Panc1 (cell line): ENCODE measurements around the gene C2CD2L. TPM values are rescaled to one million over a fixed set of nuclear protein-coding genes. Genes with fewer than 3 reads are reported as not detected.

ENCODE experiments used
- ATAC-seq: fragments of 200-7000 bp; cut with Tn5 transposase; 2 replicates; pipeline ENCODE4 v1.9.1; 2020; ENCODE audit warnings: mild to moderate bottlenecking, moderate library complexity
- BruUV-seq: library from RNA; stranded (reverse); fragments of 400-500 nt; replicated peaks from 2 replicates; lab custom pipeline; 2021; lab: Mats Ljungman, UMichigan
- CTCF ChIA-PET: fragments of 300-600 bp; sonication (Branson Sonifier 250); formaldehyde crosslinking; loops from one replicate; lab custom pipeline; 2022; ENCODE audit warnings: antibody characterized with exemption; lab: Charles Lee
- POLR2A ChIA-PET: fragments of 300-600 bp; sonication (Branson Sonifier 250); formaldehyde crosslinking; loops from one replicate; lab custom pipeline; 2022; ENCODE audit warnings: antibody characterized with exemption; lab: Charles Lee
- DNase-seq: peaks from one replicate; pipeline ENCODE4 v3.0.0-alpha.2; 2010; ENCODE audit warnings: low read depth, low spot score
- H3K27ac ChIP-seq: 2 replicates; pipeline ENCODE4 v1.5.1; 2011; ENCODE audit warnings: mild to moderate bottlenecking, low read length, inconsistent platforms
- H3K27me3 ChIP-seq: fragments of 200-500 bp; sonication (Bioruptor generic); 2 replicates; pipeline ENCODE4 v1.6.0; 2014; ENCODE audit warnings: low read length, inconsistent platforms; ENCODE audit not compliant: control insufficient read depth, insufficient read depth
- H3K36me3 ChIP-seq: fragments of 200-500 bp; sonication (Bioruptor generic); 2 replicates; pipeline ENCODE4 v1.5.1; 2014; ENCODE audit warnings: inconsistent platforms, mild to moderate bottlenecking, low read length, moderate library complexity; ENCODE audit not compliant: control insufficient read depth, insufficient read depth
- H3K4me1 ChIP-seq: 2 replicates; pipeline ENCODE4 v1.5.1; 2011; ENCODE audit warnings: inconsistent platforms, mild to moderate bottlenecking, low read length, moderate library complexity; ENCODE audit not compliant: control insufficient read depth, insufficient read depth
- H3K4me3 ChIP-seq, 2 experiments: 2 replicates each; pipeline ENCODE4 v1.5.1; 2011 to 2012; ENCODE audit warnings: low read depth in 2 of 2, low read length in 2 of 2, mild to moderate bottlenecking in 2 of 2, inconsistent platforms in 1 of 2, moderate library complexity in 1 of 2
- H3K9me3 ChIP-seq: fragments of 200-500 bp; sonication (Bioruptor generic); 2 replicates; pipeline ENCODE4 v1.5.1; 2014; ENCODE audit warnings: low read depth, mild to moderate bottlenecking, inconsistent platforms, low read length, moderate library complexity; ENCODE audit not compliant: control insufficient read depth, insufficient read depth
- CTCF ChIP-seq: fragments of 450-650 bp; IDR thresholded peaks from 2 replicates; pipeline ENCODE4 v1.5.1; 2017; ENCODE audit warnings: mild to moderate bottlenecking
- POLR2AphosphoS5 ChIP-seq: IDR thresholded peaks from 2 replicates; pipeline ENCODE4 v1.6.1; 2012; ENCODE audit warnings: mild to moderate bottlenecking, low read depth, low read length, moderate library complexity
- REST ChIP-seq, 2 experiments: IDR thresholded peaks; 2 replicates each; pipeline ENCODE4 v1.6.1; 2011 to 2012; ENCODE audit warnings: low read depth in 2 of 2, control low read depth in 1 of 2, low read length in 1 of 2, mild to moderate bottlenecking in 1 of 2, moderate library complexity in 1 of 2; ENCODE audit not compliant: insufficient read depth in 1 of 2
- SIN3A ChIP-seq: IDR thresholded peaks from 2 replicates; pipeline ENCODE4 v1.6.1; 2012; ENCODE audit warnings: low read depth, mild to moderate bottlenecking, low read length, moderate library complexity, borderline replicate concordance; ENCODE audit not compliant: insufficient read depth
- TCF7L2 ChIP-seq: IDR thresholded peaks from 2 replicates; pipeline ENCODE4 v1.6.1; 2011; ENCODE audit warnings: mild to moderate bottlenecking, low read depth, low read length, inconsistent platforms
- in situ Hi-C: cut with HindIII; loops from 2 replicates; pipeline ENCODE4 v1.10.0; 2016; ENCODE audit warnings: low sequenced_read_pairs, low pct_unique_long_range_greater_than_20kb
- intact Hi-C: fragments of 100-400 bp; cut with micrococcal nuclease; formaldehyde crosslinking; loops from one replicate; pipeline ENCODE4 v1.10.0; 2022; ENCODE audit not compliant: unreplicated experiment
- total RNA-seq: library from RNA; stranded (reverse); gene quantifications from one replicate; pipeline ENCODE4 v1.2.1, GENCODE V29; 2021; ENCODE audit not compliant: unreplicated experiment

C2CD2L gene
- total RNA-seq, 1 experiment from 2014 or later = 10.1 TPM

- no peak for DNase-seq
- in situ Hi-C loops (no loop called here), intact Hi-C loops (no loop called here)
- Histone ChIP-seq H3K9me3 (no peaks in the 10 kb centered on the region), H3K36me3 (peaks cover 5% of the 10 kb centered on the region; the same call in 1 of the 2 replicates), H3K27ac (no peak overlapping the region), H3K4me3 (no peak overlapping the region), H3K27me3 (no peaks in the 10 kb centered on the region), H3K4me1 (peaks cover 12% of the 10 kb centered on the region)
- no TSS peak for BruUV-seq
- POLR2A ChIA-PET = no interaction called here
- no peak for TF ChIP-seq REST (IDR thresholded peaks at IDR 0.05; ENCODE audit: insufficient read depth in 1 of 2, low read depth in 2 of 2, low read length in 1 of 2)
- no peak for TF ChIP-seq POLR2AphosphoS5
- TF ChIP-seq CTCF = no peak
- TF ChIP-seq SIN3A = no peak
- TF ChIP-seq TCF7L2 = no peak
- CTCF ChIA-PET = interaction anchor here (0.8 kb wide), 1 partner anchor 9 kb away, joined by 7 read pairs; no protein-coding TSS in a partner anchor
- ATAC-seq = no peak
These were observed 11.8 kb downstream of the C2CD2L start for GRCh38 chr11:119118946-119119345.

- TSS peak; percentile 99 for BruUV-seq
- peaks cover 12% of the 10 kb centered on the region for H3K4me1 ChIP-seq
- DNase-seq (no peak), ATAC-seq (no peak)
- H3K27me3 ChIP-seq = no peaks in the 10 kb centered on the region
- H3K27ac ChIP-seq = peak overlapping the region; percentile 96
- peak; percentile 32; the same call in 1 of the 2 replicates for TF ChIP-seq POLR2AphosphoS5
- no peak for TF ChIP-seq CTCF
- ChIA-PET POLR2A (interaction anchor here (0.6 kb wide), 3 partner anchors 13 to 470 kb away, joined by 3 to 13 read pairs (median 3); no protein-coding TSS in a partner anchor), CTCF (interaction anchor here (1.0 kb wide), 1 partner anchor 11 kb away, joined by 3 read pairs; no protein-coding TSS in a partner anchor)
- peaks cover 5% of the 10 kb centered on the region for H3K36me3 ChIP-seq
- no peaks in the 10 kb centered on the region for H3K9me3 ChIP-seq
- H3K4me3 ChIP-seq = peak overlapping the region; percentile 79 to 87
- intact Hi-C loops (no loop called here), in situ Hi-C loops (no loop called here)
These were observed 13.5 kb downstream of the C2CD2L start for GRCh38 chr11:119120639-119121007.
